ENCODE measurements around the gene MMP24OS. TPM values are rescaled to one million over a fixed set of nuclear protein-coding genes. Genes with fewer than 3 reads are reported as not detected.
A peak's percentile ranks its signal among the peaks of the same experiment; 100 is the strongest.

MMP24OS gene
- total and polyA plus RNA-seq, 2 experiments from 2014 or later = 19.0 to 58.5 TPM

GRCh38 chr20:35303382-35303734 is 25.4 kb upstream of the MMP24OS start:
- H2AFZ ChIP-seq = no peak overlapping the region
- TF ChIP-seq EZH2 (IDR thresholded peaks at IDR 0.05; ENCODE audit: borderline replicate concordance) (no peak), EZH2phosphoT487 (IDR thresholded peaks at IDR 0.05; ENCODE audit: low read depth, severe bottlenecking, unreplicated experiment) (no peak), CTCF (IDR thresholded peaks at IDR 0.05; ENCODE audit: poor library complexity) (no peak)
- no peaks in the 10 kb centered on the region for H3K79me2 ChIP-seq
- DNase-seq (ENCODE audit: low spot score) = peak; percentile 5
- H3K4me3 ChIP-seq = no peak overlapping the region
- peaks cover 49% of the 10 kb centered on the region for H3K4me1 ChIP-seq (ENCODE audit: insufficient read depth)
- H3K9me3 ChIP-seq (ENCODE audit: low read depth) = no peaks in the 10 kb centered on the region
- no peaks in the 10 kb centered on the region for H3K9me2 ChIP-seq (replicated peaks; ENCODE audit: insufficient read depth)
- no peaks in the 10 kb centered on the region for H3K36me3 ChIP-seq (replicated peaks; ENCODE audit: insufficient read depth, low read depth)
- 89% methylated on average over 11 of the region's 11 CpGs for WGBS (ENCODE audit: low lambda C conversion rate, missing lambda C conversion rate)
- peak overlapping the region; percentile 98 for H3K27ac ChIP-seq
- no peaks in the 10 kb centered on the region for H3K27me3 ChIP-seq
- H3K4me2 ChIP-seq = no peak overlapping the region
- H4K20me1 ChIP-seq (ENCODE audit: insufficient read depth, poor library complexity, severe bottlenecking) = no peaks in the 10 kb centered on the region

GRCh38 chr20:35302421-35303335 is 24.8 kb upstream of the MMP24OS start:
- TF ChIP-seq EZH2 (IDR thresholded peaks at IDR 0.05; ENCODE audit: borderline replicate concordance) (no peak), EZH2phosphoT487 (IDR thresholded peaks at IDR 0.05; ENCODE audit: low read depth, severe bottlenecking, unreplicated experiment) (no peak), CTCF (IDR thresholded peaks at IDR 0.05; ENCODE audit: poor library complexity) (no peak)
- Histone ChIP-seq H4K20me1 (ENCODE audit: insufficient read depth, poor library complexity, severe bottlenecking) (no peaks in the 10 kb centered on the region), H2AFZ (no peak overlapping the region), H3K4me1 (ENCODE audit: insufficient read depth) (peaks cover 42% of the 10 kb centered on the region), H3K9me2 (replicated peaks; ENCODE audit: insufficient read depth) (no peaks in the 10 kb centered on the region), H3K4me3 (no peak overlapping the region), H3K36me3 (replicated peaks; ENCODE audit: insufficient read depth, low read depth) (no peaks in the 10 kb centered on the region), H3K9me3 (ENCODE audit: low read depth) (no peaks in the 10 kb centered on the region), H3K27me3 (no peaks in the 10 kb centered on the region), H3K27ac (peak overlapping the region; percentile 98), H3K4me2 (no peak overlapping the region), H3K79me2 (no peaks in the 10 kb centered on the region)
- DNase-seq (ENCODE audit: low spot score) = peak; percentile 19
- 80% methylated on average over 6 of the region's 6 CpGs for WGBS (ENCODE audit: low lambda C conversion rate, missing lambda C conversion rate)

GRCh38 chr20:35301426-35301825 is 23.5 kb upstream of the MMP24OS start:
- Histone ChIP-seq H4K20me1 (ENCODE audit: insufficient read depth, poor library complexity, severe bottlenecking) (no peaks in the 10 kb centered on the region), H3K27me3 (no peaks in the 10 kb centered on the region)

More at GRCh38 chr20:35301426-35301825, 23.5 kb upstream of the MMP24OS start:
- WGBS (ENCODE audit: low lambda C conversion rate, missing lambda C conversion rate) = 93% methylated on average over 2 of the region's 2 CpGs
- Histone ChIP-seq H2AFZ (no peak overlapping the region), H3K27ac (no peak overlapping the region), H3K4me3 (no peak overlapping the region), H3K9me3 (ENCODE audit: low read depth) (no peaks in the 10 kb centered on the region), H3K9me2 (replicated peaks; ENCODE audit: insufficient read depth) (no peaks in the 10 kb centered on the region), H3K79me2 (no peaks in the 10 kb centered on the region), H3K4me1 (ENCODE audit: insufficient read depth) (peaks cover 32% of the 10 kb centered on the region), H3K4me2 (no peak overlapping the region), H3K36me3 (replicated peaks; ENCODE audit: insufficient read depth, low read depth) (no peaks in the 10 kb centered on the region)
- TF ChIP-seq EZH2phosphoT487 (IDR thresholded peaks at IDR 0.05; ENCODE audit: low read depth, severe bottlenecking, unreplicated experiment) (no peak), EZH2 (IDR thresholded peaks at IDR 0.05; ENCODE audit: borderline replicate concordance) (no peak), CTCF (IDR thresholded peaks at IDR 0.05; ENCODE audit: poor library complexity) (no peak)
- no peak for DNase-seq (ENCODE audit: low spot score)
